Subcutaneous adipose tissue (tissue), 4 donors: Measurements from ENCODE around the gene PNMA8B. TPM values are rescaled to one million over a fixed set of nuclear protein-coding genes. Genes with fewer than 3 reads are reported as not detected.

ENCODE experiments used
- total RNA-seq, 4 donors: library from RNA; depleted of rRNA; stranded (reverse); fragments of >200 nt; gene quantifications; one replicate each; pipeline ENCODE4 v1.1.0, GENCODE V29; 2016
- TF ChIP-seq, protein P1 (sequence below): fragments of 450-650 bp; IDR thresholded peaks from one replicate; pipeline ENCODE4 v1.5.1; 2016; ENCODE audit warnings: low read depth, mild to moderate bottlenecking, control low read depth, antibody characterized with exemption, moderate library complexity

Gene PNMA8B
- total RNA-seq, 4 donors from 2014 or later: 0.49 to 4.3 (median 2.2) TPM

DNA sequence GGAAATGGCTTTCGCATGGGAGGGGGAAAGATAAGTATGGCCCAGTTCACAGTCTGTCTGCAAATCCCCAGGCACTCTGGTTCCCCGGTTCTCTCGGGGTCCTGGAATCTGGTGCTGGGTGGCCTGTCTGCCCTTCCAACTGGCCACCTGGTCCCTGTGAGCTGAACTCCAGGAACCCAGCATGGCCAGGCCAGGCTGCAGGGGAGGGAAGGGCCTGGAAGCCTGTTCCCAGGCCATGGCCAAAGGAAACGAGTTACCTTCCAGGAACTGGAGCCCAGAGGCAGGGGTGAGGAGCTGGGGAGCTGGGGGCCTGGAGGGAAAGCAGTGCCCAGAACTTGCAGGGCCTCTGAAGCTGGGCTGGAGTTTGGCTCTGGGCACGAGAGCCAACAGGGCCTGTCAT, 47.8 kb downstream of the PNMA8B start:
- TF ChIP-seq, protein P1, sequence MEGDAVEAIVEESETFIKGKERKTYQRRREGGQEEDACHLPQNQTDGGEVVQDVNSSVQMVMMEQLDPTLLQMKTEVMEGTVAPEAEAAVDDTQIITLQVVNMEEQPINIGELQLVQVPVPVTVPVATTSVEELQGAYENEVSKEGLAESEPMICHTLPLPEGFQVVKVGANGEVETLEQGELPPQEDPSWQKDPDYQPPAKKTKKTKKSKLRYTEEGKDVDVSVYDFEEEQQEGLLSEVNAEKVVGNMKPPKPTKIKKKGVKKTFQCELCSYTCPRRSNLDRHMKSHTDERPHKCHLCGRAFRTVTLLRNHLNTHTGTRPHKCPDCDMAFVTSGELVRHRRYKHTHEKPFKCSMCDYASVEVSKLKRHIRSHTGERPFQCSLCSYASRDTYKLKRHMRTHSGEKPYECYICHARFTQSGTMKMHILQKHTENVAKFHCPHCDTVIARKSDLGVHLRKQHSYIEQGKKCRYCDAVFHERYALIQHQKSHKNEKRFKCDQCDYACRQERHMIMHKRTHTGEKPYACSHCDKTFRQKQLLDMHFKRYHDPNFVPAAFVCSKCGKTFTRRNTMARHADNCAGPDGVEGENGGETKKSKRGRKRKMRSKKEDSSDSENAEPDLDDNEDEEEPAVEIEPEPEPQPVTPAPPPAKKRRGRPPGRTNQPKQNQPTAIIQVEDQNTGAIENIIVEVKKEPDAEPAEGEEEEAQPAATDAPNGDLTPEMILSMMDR: no peak

DNA sequence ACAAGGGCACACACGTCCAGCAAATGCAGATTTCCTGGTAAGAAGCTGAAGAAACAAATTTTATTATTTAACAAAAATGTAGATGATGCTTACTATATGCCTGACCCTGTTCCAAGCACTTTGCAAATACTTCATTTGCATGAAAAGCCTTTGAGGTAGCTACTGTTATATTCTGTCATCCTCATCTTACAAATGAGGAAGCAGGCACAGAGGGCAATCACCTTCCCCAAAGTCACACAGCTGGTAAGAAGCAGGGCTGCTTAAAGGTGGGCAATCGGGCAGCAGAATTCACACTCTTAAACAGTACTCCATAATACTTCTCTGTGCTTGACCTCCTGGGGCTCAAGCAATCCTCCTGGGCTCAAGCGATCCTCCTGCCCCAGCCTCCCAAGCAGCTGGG, 48.7 kb downstream of the PNMA8B start:
- TF ChIP-seq, protein P1: no peak

DNA sequence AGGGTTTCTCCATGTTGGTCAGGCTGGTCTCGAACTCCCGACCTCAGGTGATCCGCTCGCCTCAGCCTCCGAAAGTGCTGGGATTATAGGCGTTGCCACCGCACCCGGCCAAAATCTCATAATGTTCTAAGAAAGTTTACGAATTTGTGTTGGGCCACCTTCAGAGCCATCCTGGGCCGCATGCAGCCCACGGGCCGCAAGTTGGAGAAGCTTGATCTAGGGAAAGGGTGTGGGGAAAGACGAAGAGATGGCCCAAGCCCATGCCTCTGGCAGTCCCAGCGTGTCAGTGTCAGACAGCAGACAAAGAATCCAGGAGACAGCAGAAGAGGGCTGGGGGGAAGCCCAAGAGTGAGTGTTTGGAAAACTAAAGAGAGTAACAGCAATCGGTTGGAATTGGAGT, 49.6 kb downstream of the PNMA8B start:
- TF ChIP-seq, protein P1: no peak

DNA sequence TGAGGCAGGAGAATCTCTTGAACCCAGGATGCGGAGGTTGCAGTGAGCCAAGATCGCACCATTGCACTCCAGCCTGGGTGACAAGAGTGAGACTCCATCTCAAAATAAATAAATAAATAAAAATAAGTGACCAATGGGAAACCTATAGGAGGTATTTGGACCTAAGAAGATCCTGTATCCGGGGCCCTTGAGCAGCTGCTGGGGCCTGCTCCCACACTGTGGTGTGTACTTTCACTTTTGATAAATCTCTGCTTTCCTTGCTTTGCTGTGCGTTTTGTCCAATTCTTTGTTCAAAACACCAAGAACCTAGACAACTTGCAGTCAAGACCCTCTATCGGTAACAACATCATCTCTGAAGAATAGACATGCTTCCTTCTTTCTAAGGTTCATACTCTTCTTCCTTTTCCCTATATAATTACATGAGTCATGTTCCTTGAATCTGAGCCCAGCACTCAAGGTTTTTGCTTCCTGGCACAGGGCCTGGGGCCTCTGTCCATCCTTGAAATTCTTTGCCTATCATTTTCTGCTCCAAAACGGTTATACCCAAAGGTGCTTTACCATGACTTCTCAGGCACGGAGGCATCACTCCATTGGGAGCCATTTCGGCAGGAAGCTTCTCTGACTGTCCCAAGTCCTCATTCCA, 52.7 kb downstream of the PNMA8B start:
- TF ChIP-seq, protein P1: no peak

DNA sequence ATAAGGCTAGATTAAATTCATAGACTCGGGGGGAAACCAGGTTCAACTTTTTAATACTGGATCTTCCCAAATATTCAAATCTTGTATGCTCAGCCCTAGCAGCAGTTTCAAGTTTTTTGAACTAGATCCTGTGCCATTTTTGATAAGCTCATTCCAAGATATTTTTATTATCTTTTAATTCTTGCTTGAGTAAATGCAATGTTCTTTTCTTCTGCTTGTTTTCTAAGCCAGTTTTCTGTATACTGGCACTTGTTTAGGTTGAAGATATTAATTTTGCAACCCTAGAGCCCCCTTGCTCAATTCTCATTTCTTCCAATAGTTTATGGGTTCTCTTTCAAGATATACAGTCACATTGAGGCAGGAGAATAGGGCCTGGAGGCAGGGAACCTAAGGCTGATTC, 53.8 kb downstream of the PNMA8B start:
- TF ChIP-seq, protein P1: no peak

Other genes starting within 250 kb of the PNMA8B start
- 100 to 1,000 TPM in 1 of 4 donors, 10 to 100 TPM in 3; 33.3 to 222 (median 60.3) TPM for gene HIF3A, start 198.8 kb downstream of the PNMA8B start, total RNA-seq
- gene PPP5C, start 148.8 kb downstream of the PNMA8B start, total RNA-seq: 10 to 100 TPM; 24.1 to 68.4 (median 41.4) TPM
- 1 to 10 TPM in 3 of 4 donors, under 1 TPM in 1; 0.49 to 3.6 (median 2.4) TPM for gene CCDC8, start 82.3 kb downstream of the PNMA8B start, total RNA-seq
- not detected for gene PNMA8C, start 66.9 kb downstream of the PNMA8B start, total RNA-seq
- 1 to 10 TPM in 1 of 4 donors, under 1 TPM in 3; 0.33 to 2.3 (median 0.78) TPM for gene PNMA8A, start 24.3 kb downstream of the PNMA8B start, total RNA-seq
- 100 to 1,000 TPM in 3 of 4 donors, 10 to 100 TPM in 1; 62.3 to 256 (median 132) TPM for gene CALM3, start 105.5 kb upstream of the PNMA8B start, total RNA-seq
- gene PTGIR, start 129.2 kb upstream of the PNMA8B start, total RNA-seq: 1 to 10 TPM in 3 of 4 donors, under 1 TPM in 1; 0.94 to 2.9 (median 2.3) TPM
- not detected for gene GNG8, start 140.3 kb upstream of the PNMA8B start, total RNA-seq
- gene DACT3, start 165.3 kb upstream of the PNMA8B start, total RNA-seq: under 1 TPM in 3 of 4 donors, not detected in 1; 0.22 to 0.68 (median 0.57) TPM
- gene PRKD2, start 221.2 kb upstream of the PNMA8B start, total RNA-seq: 10 to 100 TPM; 14.5 to 50.9 (median 25.0) TPM